Measurements from ENCODE around the gene TGM5. TPM values are rescaled to one million over a fixed set of nuclear protein-coding genes. Genes with fewer than 3 reads are reported as not detected.

Gene TGM5
- total and polyA plus RNA-seq, 2 donors (not counting 3 experiments of a cell fraction or from before 2014, with no cell fraction given): not detected

- DNase-seq (ENCODE audit: low read depth, low spot score) (no peak), FAIRE-seq (no peak)
- H3K9me1 ChIP-seq (replicated peaks; ENCODE audit: control insufficient read depth, extremely low read depth, insufficient read depth, low read length): no peaks in the 10 kb centered on the region
- CTCF ChIA-PET: interaction anchor here (1.4 to 3.2 kb wide), 2 partner anchors 16 to 17 kb away, joined by 3 to 18 read pairs; no protein-coding TSS in a partner anchor
- intact Hi-C loops (cut with micrococcal nuclease): no loop called here
- TF ChIP-seq CTCF (IDR thresholded peaks at IDR 0.05; ENCODE audit: extremely low read depth in 1 of 2, insufficient read depth in 1 of 2, low read depth in 1 of 2, low read length in 2 of 2) (no peak), GATA2 (IDR thresholded peaks at IDR 0.05; ENCODE audit: insufficient read depth, insufficient read length, low read depth, low read length) (no peak), FOS (IDR thresholded peaks at IDR 0.05; ENCODE audit: borderline replicate concordance, insufficient read depth, low read length) (no peak), MYC (IDR thresholded peaks at IDR 0.05; ENCODE audit: low read depth, low read length) (no peak), POLR2AphosphoS5 (IDR thresholded peaks at IDR 0.05; ENCODE audit: insufficient read depth, low read depth, low read length) (no peak), EZH2 (IDR thresholded peaks at IDR 0.05; ENCODE audit: borderline replicate concordance, low read depth, low read length, severe bottlenecking) (no peak), JUN (IDR thresholded peaks at IDR 0.05; ENCODE audit: borderline replicate concordance, insufficient read depth, insufficient read length, low read depth) (no peak), MAX (IDR thresholded peaks at IDR 0.05; ENCODE audit: insufficient read depth, insufficient read length) (no peak), POLR2A (IDR thresholded peaks at IDR 0.05; ENCODE audit: low read depth, low read length) (no peak)
- H3K4me1 ChIP-seq (ENCODE audit: control insufficient read depth, extremely low read depth, insufficient read depth, low read length): no peaks in the 10 kb centered on the region
- no peaks in the 10 kb centered on the region for H3K79me2 ChIP-seq (ENCODE audit: control insufficient read depth, insufficient read depth, low read length)
- H2AFZ ChIP-seq (ENCODE audit: low read depth, low read length): no peak overlapping the region
- no peaks in the 10 kb centered on the region for H3K9me3 ChIP-seq (replicated peaks; ENCODE audit: control insufficient read depth, insufficient read depth, low read length)
- no TSS peak for BruUV-seq (replicated peaks)
- no peak overlapping the region for H3K9ac ChIP-seq (replicated peaks; ENCODE audit: extremely low read depth, insufficient read depth, low read length)
- H3K27ac ChIP-seq (ENCODE audit: insufficient read depth, low read depth, low read length): no peak overlapping the region
- no peak overlapping the region for H3K4me3 ChIP-seq (replicated peaks in 1 of 3; ENCODE audit: insufficient read depth in 1 of 3, low read depth in 1 of 3, low read length in 3 of 3)
- H3K36me3 ChIP-seq (ENCODE audit: control insufficient read depth in 2 of 2, extremely low read depth in 1 of 2, insufficient read depth in 2 of 2, low read length in 2 of 2): no peaks in the 10 kb centered on the region
- dilution Hi-C loops (cut with MboI; ENCODE audit: extremely low pct_ligation_motif_present, low sequenced_read_pairs): no loop called here
- H4K20me1 ChIP-seq (replicated peaks; ENCODE audit: control insufficient read depth, extremely low read depth, insufficient read depth, low read length): no peaks in the 10 kb centered on the region
- H3K27me3 ChIP-seq (ENCODE audit: control insufficient read depth in 2 of 2, insufficient read depth in 2 of 2, low read length in 2 of 2): peaks cover 11 to 14% of the 10 kb centered on the region in 2 experiments
- H3K4me2 ChIP-seq (ENCODE audit: insufficient read depth, low read length): no peak overlapping the region
- POLR2A ChIA-PET: no interaction called here
Observed at GRCh38 chr15:43242616-43243015, 24.1 kb downstream of the TGM5 start.
